ENCODE data around the gene PLPPR2. TPM values are rescaled to one million over a fixed set of nuclear protein-coding genes. Genes with fewer than 3 reads are reported as not detected.

The PLPPR2 gene
- 11.6 and 12.1 TPM in 2 replicates for total RNA-seq

DNA sequence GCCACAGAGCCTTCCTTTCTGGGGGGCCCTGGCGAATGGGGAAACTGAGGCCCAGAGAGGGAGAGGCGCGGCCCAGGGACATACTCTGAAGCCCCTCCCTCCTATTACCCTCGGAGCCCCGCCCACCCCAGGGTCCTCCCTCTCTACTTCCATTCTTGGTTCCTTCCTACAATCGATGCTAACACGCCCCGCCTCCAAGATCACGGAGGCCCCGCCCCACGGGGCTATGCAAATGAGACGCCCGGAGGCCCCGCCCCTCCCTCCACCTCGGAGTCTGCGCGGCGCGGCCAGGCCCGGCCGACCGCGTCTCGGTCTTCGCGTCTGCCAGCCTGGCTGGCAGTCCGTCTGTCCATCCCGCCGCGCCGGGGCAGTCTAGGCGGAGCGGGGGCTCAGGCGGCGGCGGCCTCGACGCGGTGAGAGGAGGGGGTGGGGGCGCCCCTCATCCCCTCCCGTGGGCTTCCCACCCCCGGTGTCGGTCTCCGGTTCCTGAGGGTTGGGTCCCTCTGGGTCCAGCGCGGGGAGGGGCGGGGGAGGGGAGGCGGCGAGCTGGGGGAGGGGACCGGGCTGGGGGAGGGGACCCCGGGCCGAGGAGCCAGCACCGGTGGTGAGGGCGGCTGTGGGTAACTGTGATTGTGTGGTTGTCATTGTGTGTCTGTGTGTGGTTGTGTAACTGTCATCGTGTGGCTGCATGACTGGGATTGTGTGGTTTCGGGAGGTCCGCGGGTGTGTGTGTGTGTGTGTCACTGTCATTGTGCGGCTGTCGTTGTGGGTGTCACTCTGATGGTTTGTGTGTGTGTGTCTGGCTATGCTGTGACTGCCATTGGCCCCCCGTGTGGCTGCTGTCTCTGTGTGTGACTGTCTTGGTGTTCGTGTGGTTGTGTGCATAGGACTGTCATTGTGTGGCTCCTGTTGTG, at the start of gene PLPPR2:
Gene PLPPR2 (plus strand): TSS at position 273 of the 914 bp plus-strand sequence. CDS start 2,242 bp downstream, outside the sequence.

DNA sequence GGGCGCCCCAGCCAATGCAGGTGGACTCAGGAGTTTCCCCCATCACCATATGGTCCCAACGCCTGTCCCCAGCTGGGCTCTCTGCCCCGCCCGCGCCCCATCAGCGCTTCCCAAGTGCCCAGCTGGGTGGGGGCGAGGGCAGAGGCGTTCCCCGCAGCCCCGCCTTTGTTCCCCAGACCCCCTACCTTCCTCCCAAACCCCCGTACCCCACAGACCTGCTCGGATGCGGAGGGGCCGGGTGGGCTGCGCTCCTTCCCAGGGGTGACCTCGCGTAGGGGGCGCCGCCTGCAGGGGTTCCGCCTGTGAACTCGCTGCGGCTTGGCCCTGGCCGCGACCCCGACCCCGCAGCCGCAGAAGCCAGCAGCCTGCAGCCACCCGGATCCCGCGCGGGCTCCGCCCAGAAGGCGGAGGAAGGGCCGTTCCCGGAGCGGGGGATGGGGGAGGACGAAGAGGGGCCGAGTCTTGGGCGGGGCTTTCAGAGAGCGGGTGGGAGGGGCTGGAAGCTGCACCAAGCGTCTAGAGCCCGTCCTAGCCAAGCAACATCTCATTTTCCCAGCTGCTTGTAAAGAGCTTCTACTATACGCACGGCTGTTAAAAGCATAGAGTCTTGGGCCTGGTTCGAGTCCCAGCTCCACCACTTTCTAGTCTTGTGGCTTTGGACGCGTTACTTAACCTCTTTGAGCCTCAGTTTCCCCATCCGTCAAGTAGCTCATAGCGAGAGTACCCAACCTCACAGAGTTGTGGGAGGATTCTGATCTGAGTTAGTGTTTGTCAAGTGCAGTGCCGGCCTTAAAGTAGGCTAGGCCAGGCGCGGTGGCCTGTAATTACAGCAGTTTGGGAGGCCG, 15.8 kb upstream of the PLPPR2 start, which contains the start of gene RAB3D:
Gene RAB3D (minus strand): TSS at position 404 of the 845 bp plus-strand sequence. CDS start 2,258 bp downstream, outside the sequence.

DNA sequence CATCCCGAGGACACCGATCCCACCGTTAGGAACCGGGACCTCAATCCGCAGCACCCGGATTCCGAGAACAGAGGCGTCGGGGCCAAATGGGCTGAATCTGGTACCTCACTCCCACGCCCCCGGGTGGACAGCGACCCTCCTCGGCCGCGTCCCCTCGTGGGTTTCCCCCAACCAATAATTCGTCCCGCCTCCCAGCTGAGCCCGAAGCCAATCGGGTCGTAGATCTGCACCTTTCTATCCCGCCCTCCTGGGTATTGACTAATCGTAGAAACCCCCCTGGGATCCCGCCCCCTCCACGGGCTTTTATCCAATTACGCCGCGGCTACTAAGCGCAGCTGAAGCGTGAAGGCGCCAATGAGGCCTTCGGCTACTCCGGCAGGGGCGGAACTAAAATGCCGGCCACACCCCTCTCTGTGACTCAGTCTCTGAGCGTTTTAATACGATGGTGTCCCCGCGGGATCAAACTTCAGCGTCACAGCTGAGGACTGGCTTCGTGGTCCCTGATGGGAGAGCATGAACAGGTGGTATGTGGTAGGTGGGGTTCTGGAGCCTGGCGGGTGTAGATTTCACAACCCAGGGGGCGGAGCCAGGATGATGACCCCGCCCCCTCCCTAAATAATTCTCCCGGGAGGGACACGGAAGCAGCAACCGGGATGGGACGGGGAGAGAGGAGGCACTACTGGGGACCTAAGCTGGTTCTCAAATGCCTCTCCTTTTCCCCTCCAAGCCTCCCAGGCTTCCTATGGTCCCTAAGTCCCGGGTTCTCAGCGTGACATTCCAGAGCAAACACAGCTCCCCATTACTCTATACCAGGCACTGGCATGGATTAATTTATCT, 8.9 kb upstream of the PLPPR2 start, which contains the start of the genes CCDC159 and TMEM205:
Gene CCDC159 (plus strand): TSS at position 416 of the 837 bp plus-strand sequence. CDS start 88 bp downstream, at position 504.
Gene TMEM205 (minus strand): TSS at position 165 of the 837 bp plus-strand sequence. CDS start 649 bp downstream, outside the sequence.

DNA sequence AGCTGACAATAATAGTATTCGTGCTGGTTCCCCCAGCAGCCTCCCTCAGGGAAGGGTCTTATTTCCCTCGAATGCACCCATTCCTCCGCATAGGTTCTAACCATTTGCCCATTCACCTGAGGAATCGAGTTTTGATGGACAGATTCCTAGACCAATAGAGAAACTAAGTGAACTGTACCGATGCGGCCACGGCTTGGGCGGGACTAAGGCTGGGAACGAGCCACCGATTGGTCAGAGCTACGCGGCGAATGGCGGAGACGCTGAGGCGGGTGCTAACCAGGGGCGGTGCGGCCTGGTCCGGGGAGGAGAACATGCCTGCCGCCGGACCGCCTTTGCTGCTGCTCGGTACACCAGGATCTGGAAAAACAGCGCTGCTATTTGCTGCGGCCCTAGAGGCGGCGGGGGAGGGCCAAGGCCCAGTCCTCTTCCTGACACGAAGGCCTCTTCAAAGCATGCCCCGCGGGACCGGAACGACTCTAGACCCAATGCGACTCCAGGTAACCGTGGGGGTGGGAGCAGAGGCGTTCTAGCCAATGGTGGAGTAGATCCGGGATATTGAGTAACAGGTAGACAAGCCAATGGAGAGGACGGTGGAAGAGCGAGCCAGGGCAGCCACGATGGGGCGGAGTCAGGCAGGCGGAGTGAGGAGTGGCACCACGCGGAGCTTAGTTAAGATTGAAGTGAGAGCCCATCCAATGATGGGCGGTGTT, 19.4 kb downstream of the PLPPR2 start, which contains the start of gene SWSAP1:
Gene SWSAP1 (plus strand): TSS at position 234 of the 710 bp plus-strand sequence. CDS start 15 bp downstream, at position 249.

Other genes with a start within 250 kb of the PLPPR2 start
- 69.1 and 70.3 TPM in 2 replicates for gene SPC24, start 199.7 kb upstream of the PLPPR2 start, total RNA-seq
- 438 and 450 TPM in 2 replicates for gene KANK2, start 157.9 kb upstream of the PLPPR2 start, total RNA-seq
- gene ANGPTL8, start 115.8 kb upstream of the PLPPR2 start, total RNA-seq: not detected in 2 replicates
- gene DOCK6, start 92.9 kb upstream of the PLPPR2 start, total RNA-seq: 10.2 and 15.4 TPM in 2 replicates
- not detected in 2 replicates for gene TSPAN16, start 59.3 kb upstream of the PLPPR2 start, total RNA-seq
- gene RAB3D, start 15.8 kb upstream of the PLPPR2 start, total RNA-seq: 13.2 and 15.7 TPM in 2 replicates
- 59.2 and 85.5 TPM in 2 replicates for gene TMEM205, start 9.2 kb upstream of the PLPPR2 start, total RNA-seq
- 15.0 and 15.3 TPM in 2 replicates for gene CCDC159, start 8.9 kb upstream of the PLPPR2 start, total RNA-seq
- 0.26 and 0.31 TPM in 2 replicates for gene SWSAP1, start 19.2 kb downstream of the PLPPR2 start, total RNA-seq
- gene EPOR, start 28.9 kb downstream of the PLPPR2 start, total RNA-seq: 6.6 and 7.1 TPM in 2 replicates
- 3.7 and 4.2 TPM in 2 replicates for gene RGL3, start 63.9 kb downstream of the PLPPR2 start, total RNA-seq
- 0.37 and 0.79 TPM in 2 replicates for gene ODAD3, start 79.7 kb downstream of the PLPPR2 start, total RNA-seq
- gene PRKCSH, start 80.2 kb downstream of the PLPPR2 start, total RNA-seq: 126 and 127 TPM in 2 replicates
- under 0.01 TPM in 1 of 2 replicates, not detected in the other for gene ELAVL3, start 125.6 kb downstream of the PLPPR2 start, total RNA-seq
- 4.8 and 7.0 TPM in 2 replicates for gene ZNF653, start 150.4 kb downstream of the PLPPR2 start, total RNA-seq
- gene ECSIT, start 173.7 kb downstream of the PLPPR2 start, total RNA-seq: 18.0 TPM in 2 replicates
- 0.81 and 1.7 TPM in 2 replicates for gene CNN1, start 183.4 kb downstream of the PLPPR2 start, total RNA-seq
- 23.4 and 25.9 TPM in 2 replicates for gene ELOF1, start 203.8 kb downstream of the PLPPR2 start, total RNA-seq
- gene ACP5, start 222.2 kb downstream of the PLPPR2 start, total RNA-seq: 0.40 and 0.44 TPM in 2 replicates
- 14.9 and 17.6 TPM in 2 replicates for gene ZNF627, start 242.1 kb downstream of the PLPPR2 start, total RNA-seq